ENCODE results near the gene SLC1A5.

SLC1A5 gene

GRCh38 chr19:46788968-46789338, 559 bp upstream of the SLC1A5 start:
- TF ChIP-seq TAF1 (IDR thresholded peaks at IDR 0.05; ENCODE audit: low read depth) (no peak), TCF12 (IDR thresholded peaks at IDR 0.05; ENCODE audit: low read depth) (no peak), TEAD4 (IDR thresholded peaks at IDR 0.05) (no peak)

GRCh38 chr19:46787331-46788261, 798 bp downstream of the SLC1A5 start:
- TF ChIP-seq MAX (IDR thresholded peaks at IDR 0.05) (peak; percentile 83), YY1 (IDR thresholded peaks at IDR 0.05; ENCODE audit: low read depth) (peak; percentile 71), RAD21 (IDR thresholded peaks at IDR 0.05; ENCODE audit: low read depth) (no peak), USF1 (IDR thresholded peaks at IDR 0.05) (peak; percentile 92)

- TF ChIP-seq CEBPB (IDR thresholded peaks at IDR 0.05) (no peak), TEAD4 (IDR thresholded peaks at IDR 0.05) (no peak), TAF1 (IDR thresholded peaks at IDR 0.05; ENCODE audit: low read depth) (no peak), REST (IDR thresholded peaks at IDR 0.05; ENCODE audit: low read depth) (no peak), TCF12 (IDR thresholded peaks at IDR 0.05; ENCODE audit: low read depth) (no peak), ZBTB7A (IDR thresholded peaks at IDR 0.05; ENCODE audit: low read depth) (no peak; the same call in 1 of the 2 replicates), FOXM1 (IDR thresholded peaks at IDR 0.05; ENCODE audit: borderline replicate concordance, low read depth) (no peak), MAX (IDR thresholded peaks at IDR 0.05) (no peak), NFIC (IDR thresholded peaks at IDR 0.05) (no peak)
Measured at GRCh38 chr19:46787040-46787330, 1.4 kb downstream of the SLC1A5 start.

GRCh38 chr19:46786236-46787039, 2.0 kb downstream of the SLC1A5 start:
- TF ChIP-seq TAF1 (IDR thresholded peaks at IDR 0.05; ENCODE audit: low read depth) (no peak), MAX (IDR thresholded peaks at IDR 0.05) (peak; percentile 62; the same call in 1 of the 2 replicates), NFIC (IDR thresholded peaks at IDR 0.05) (no peak), TCF12 (IDR thresholded peaks at IDR 0.05; ENCODE audit: low read depth) (no peak), ZBTB7A (IDR thresholded peaks at IDR 0.05; ENCODE audit: low read depth) (no peak; the same call in 1 of the 2 replicates), RAD21 (IDR thresholded peaks at IDR 0.05; ENCODE audit: low read depth) (no peak)

GRCh38 chr19:46785980-46786235, 2.5 kb downstream of the SLC1A5 start:
- TF ChIP-seq EGR1 (IDR thresholded peaks at IDR 0.05) (no peak), YY1 (IDR thresholded peaks at IDR 0.05; ENCODE audit: low read depth) (no peak), EP300 (IDR thresholded peaks at IDR 0.05; ENCODE audit: borderline replicate concordance) (no peak), REST (IDR thresholded peaks at IDR 0.05; ENCODE audit: low read depth) (no peak), NFIC (IDR thresholded peaks at IDR 0.05) (no peak), TEAD4 (IDR thresholded peaks at IDR 0.05) (no peak), CREB1 (IDR thresholded peaks at IDR 0.05; ENCODE audit: low read depth) (no peak), CEBPB (IDR thresholded peaks at IDR 0.05) (no peak), USF1 (IDR thresholded peaks at IDR 0.05) (no peak), RAD21 (IDR thresholded peaks at IDR 0.05; ENCODE audit: low read depth) (no peak), ZBTB7A (IDR thresholded peaks at IDR 0.05; ENCODE audit: low read depth) (no peak), TCF12 (IDR thresholded peaks at IDR 0.05; ENCODE audit: low read depth) (no peak), FOXM1 (IDR thresholded peaks at IDR 0.05; ENCODE audit: borderline replicate concordance, low read depth) (no peak), MAX (IDR thresholded peaks at IDR 0.05) (no peak), TAF1 (IDR thresholded peaks at IDR 0.05; ENCODE audit: low read depth) (no peak)

All from Ishikawa (cell line).